GM12878 (cell line): ENCODE measurements around the gene FMNL2. TPM values are rescaled to one million over a fixed set of nuclear protein-coding genes. Genes with fewer than 3 reads are reported as not detected.

Experiments
- ATAC-seq: fragments of 200-7000 bp; cut with Tn5 transposase; 3 replicates; pipeline ENCODE4 v1.9.1; 2020; ENCODE audit warnings: mild to moderate bottlenecking, moderate library complexity
- BruUV-seq: library from RNA; stranded (reverse); fragments of 400-500 nt; replicated peaks from 2 replicates; lab custom pipeline; 2021; lab: Mats Ljungman, UMichigan
- CTCF ChIA-PET: fragments of 300-600 bp; sonication (Branson Sonifier 250); formaldehyde crosslinking; extraction: SDS; loops from one replicate; lab custom pipeline; 2021; ENCODE audit warnings: inconsistent platforms; lab: Yijun Ruan, JAX
- POLR2A ChIA-PET: fragments of 350-600 bp; formaldehyde crosslinking; extraction: SDS; loops from one replicate; lab custom pipeline; 2021; ENCODE audit warnings: inconsistent platforms; lab: Charles Lee
- RAD21 ChIA-PET: fragments of 300-600 bp; sonication (Branson Sonifier 250); formaldehyde crosslinking; loops from one replicate; lab custom pipeline; 2023; ENCODE audit warnings: antibody characterized with exemption; ENCODE audit not compliant: unreplicated experiment; lab: Charles Lee
- SMC1A ChIA-PET: fragments of 300-600 bp; sonication (Branson Sonifier 250); formaldehyde crosslinking; loops from one replicate; lab custom pipeline; 2023; ENCODE audit not compliant: unreplicated experiment, uncharacterized antibody; lab: Charles Lee
- DNase-seq: peaks from one replicate; pipeline ENCODE4 v3.0.0-alpha.2; 2011; ENCODE audit warnings: low read depth, low spot score
- FAIRE-seq: peaks from 3 replicates; lab custom pipeline; 2011; peaks lifted over from hg19 to GRCh38; lab: Jason Lieb, UNC
- H2AFZ ChIP-seq: 2 replicates; pipeline ENCODE4 v1.6.0; 2011; ENCODE audit warnings: low read depth, low read length, control low read depth; ENCODE audit not compliant: control insufficient read depth
- H3K27ac ChIP-seq: 2 replicates; pipeline ENCODE4 v1.5.1; 2011; ENCODE audit warnings: control low read depth; ENCODE audit not compliant: control insufficient read depth, insufficient read depth
- H3K27me3 ChIP-seq, 2 experiments: replicated peaks in 1 of 2; 2 replicates each; pipeline versions ENCODE4 v1.6.0 to v1.6.1; 2011; ENCODE audit warnings: low read length in 1 of 2; ENCODE audit not compliant: control insufficient read depth in 2 of 2, insufficient read depth in 2 of 2
- H3K36me3 ChIP-seq, 2 experiments: 2 replicates each; pipeline ENCODE4 v1.5.1; 2011; ENCODE audit warnings: low read length in 1 of 2; ENCODE audit not compliant: control insufficient read depth in 2 of 2, insufficient read depth in 2 of 2
- H3K4me1 ChIP-seq: 2 replicates; pipeline ENCODE4 v1.6.1; 2011; ENCODE audit warnings: mild to moderate bottlenecking, low read length, moderate library complexity, mixed read lengths; ENCODE audit not compliant: control insufficient read depth, insufficient read depth
- H3K4me2 ChIP-seq: 2 replicates; pipeline ENCODE4 v1.6.0; 2011; ENCODE audit warnings: control low read depth; ENCODE audit not compliant: control insufficient read depth, insufficient read depth
- H3K4me3 ChIP-seq: fragments of 200-600 bp; sonication (generic); 2 replicates; pipeline ENCODE4 v1.5.1; 2016
- H3K79me2 ChIP-seq: 2 replicates; pipeline ENCODE4 v1.6.0; 2011; ENCODE audit warnings: low read length; ENCODE audit not compliant: control insufficient read depth, insufficient read depth
- H3K9ac ChIP-seq: 2 replicates; pipeline ENCODE4 v1.8.0; 2011; ENCODE audit warnings: low read length, control low read depth, mixed read lengths; ENCODE audit not compliant: control insufficient read depth, insufficient read depth
- H3K9me3 ChIP-seq: replicated peaks from 3 replicates; pipeline ENCODE4 v1.5.1; 2011; ENCODE audit warnings: mild to moderate bottlenecking, low read length; ENCODE audit not compliant: control insufficient read depth, insufficient read depth
- H4K20me1 ChIP-seq: 2 replicates; pipeline ENCODE4 v1.6.0; 2011; ENCODE audit not compliant: control insufficient read depth, insufficient read depth
- CBFB ChIP-seq: IDR thresholded peaks from 2 replicates; pipeline ENCODE4 v1.6.1; 2016; ENCODE audit warnings: antibody characterized with exemption, low read depth
- CREB1 ChIP-seq: IDR thresholded peaks from 2 replicates; pipeline ENCODE4 v1.6.1; 2012; ENCODE audit warnings: low read depth, mild to moderate bottlenecking, inconsistent platforms
- HCFC1 ChIP-seq: fragments of 150-350 bp; IDR thresholded peaks from 2 replicates; pipeline ENCODE4 v1.6.1; 2014; ENCODE audit warnings: low read length
- JUNB ChIP-seq: IDR thresholded peaks from 2 replicates; pipeline ENCODE4 v1.6.1; 2016; ENCODE audit warnings: antibody characterized with exemption, mild to moderate bottlenecking
- MXI1 ChIP-seq: fragments of 150-350 bp; IDR thresholded peaks from 2 replicates; pipeline ENCODE4 v1.6.1; 2011; ENCODE audit warnings: low read depth, mild to moderate bottlenecking, inconsistent platforms, low read length, improper control_type of control experiment
- NKRF ChIP-seq: fragments of 450-650 bp; conservative IDR thresholded peaks from 2 replicates; pipeline ENCODE4 v1.6.1; 2017; ENCODE audit warnings: mild to moderate bottlenecking, moderate library complexity
- POU2F2 ChIP-seq: IDR thresholded peaks from 3 replicates; pipeline ENCODE4 v1.6.1; 2011; ENCODE audit warnings: low read depth, mild to moderate bottlenecking, low read length, borderline replicate concordance
- PRDM15 ChIP-seq: fragments of 450-650 bp; formaldehyde crosslinking; IDR thresholded peaks from 2 replicates; pipeline ENCODE4 v1.4.0; 2020; ENCODE audit warnings: mild to moderate bottlenecking, moderate library complexity
- RFX5 ChIP-seq: IDR thresholded peaks from 2 replicates; pipeline ENCODE4 v1.6.1; 2011; ENCODE audit warnings: low read depth, low read length, improper control_type of control experiment
- SIN3A ChIP-seq: IDR thresholded peaks from 2 replicates; pipeline ENCODE4 v1.6.1; 2012; ENCODE audit warnings: low read depth, low read length, improper control_type of control experiment
- SP1 ChIP-seq: IDR thresholded peaks from one replicate; pipeline ENCODE4 v1.6.1; 2011; ENCODE audit warnings: low read depth, low read length
- SREBF2 ChIP-seq: IDR thresholded peaks from 2 replicates; pipeline ENCODE4 v1.6.1; 2012; ENCODE audit warnings: mild to moderate bottlenecking, low read length
- SUPT20H ChIP-seq: IDR thresholded peaks from 2 replicates; pipeline ENCODE4 v1.6.1; 2011; ENCODE audit warnings: low read depth, mild to moderate bottlenecking, low read length, moderate library complexity, borderline replicate concordance; ENCODE audit not compliant: control insufficient read depth
- ZNF622 ChIP-seq: fragments of 450-650 bp; IDR thresholded peaks from 2 replicates; pipeline ENCODE4 v1.6.1; 2017; ENCODE audit warnings: mild to moderate bottlenecking, inconsistent platforms
- WGBS: methylation state at CpG from one replicate; pipeline ENCODE4 v1.1.6; 2016; ENCODE audit warnings: low lambda C conversion rate; ENCODE audit not compliant: insufficient replicate concordance, insufficient coverage; ENCODE audit errors: missing lambda C conversion rate; 5-methylcytosine and 5-hydroxymethylcytosine counted together
- in situ Hi-C: fragments of 300-500 bp; cut with MboI; formaldehyde crosslinking; loops from 9 replicates; pipeline ENCODE4 v1.14.3; 2018; ENCODE audit warnings: mixed read lengths
- intact Hi-C: fragments of 100-400 bp; cut with micrococcal nuclease; formaldehyde crosslinking; loops from one replicate; pipeline ENCODE4 v1.14.2; 2022; ENCODE audit not compliant: unreplicated experiment
- polyA plus RNA-seq, 11 experiments: library from polyadenylated mRNA; depleted of rRNA in 4 of 11; unstranded in 6 of 11; stranded (reverse) in 5 of 11; fragments of >200 nt; fragmentation: Nextera tagmentation in 4 of 11; fragmentation: Illumina TruSeq in 1 of 11; extraction: Ambion mirVana in 4 of 11; extraction: Trizol in 1 of 11; gene quantifications; 1 replicate in 1 of 11; 2 replicates in 10 of 11; pipeline versions ENCODE4 v1.2.1 to v1.2.3, GENCODE V29; 2011 to 2016; ENCODE audit warnings: inconsistent platforms in 2 of 11, missing spikeins in 2 of 11, low read depth in 1 of 11
- total RNA-seq, 4 experiments: library from RNA; depleted of rRNA in 3 of 4; stranded (reverse); fragments of >200 nt in 3 of 4; fragmentation: Illumina TruSeq in 1 of 4; extraction: Trizol in 1 of 4; gene quantifications; 2 replicates each; pipeline versions ENCODE4 v1.2.1 to v1.2.3, GENCODE V29; 2013 to 2021
- TF ChIP-seq, protein P1 (sequence below): fragments of 450-650 bp; IDR thresholded peaks from 2 replicates; pipeline ENCODE4 v1.6.1; 2018; ENCODE audit warnings: borderline replicate concordance, mild to moderate bottlenecking; ENCODE audit not compliant: partially characterized antibody

Gene FMNL2
- total and polyA plus RNA-seq, 10 of the 15 experiments (the other 5 are each of a cell fraction or from before 2014, with no cell fraction given): 0.13 to 9.9 (median 0.35) TPM

DNA sequence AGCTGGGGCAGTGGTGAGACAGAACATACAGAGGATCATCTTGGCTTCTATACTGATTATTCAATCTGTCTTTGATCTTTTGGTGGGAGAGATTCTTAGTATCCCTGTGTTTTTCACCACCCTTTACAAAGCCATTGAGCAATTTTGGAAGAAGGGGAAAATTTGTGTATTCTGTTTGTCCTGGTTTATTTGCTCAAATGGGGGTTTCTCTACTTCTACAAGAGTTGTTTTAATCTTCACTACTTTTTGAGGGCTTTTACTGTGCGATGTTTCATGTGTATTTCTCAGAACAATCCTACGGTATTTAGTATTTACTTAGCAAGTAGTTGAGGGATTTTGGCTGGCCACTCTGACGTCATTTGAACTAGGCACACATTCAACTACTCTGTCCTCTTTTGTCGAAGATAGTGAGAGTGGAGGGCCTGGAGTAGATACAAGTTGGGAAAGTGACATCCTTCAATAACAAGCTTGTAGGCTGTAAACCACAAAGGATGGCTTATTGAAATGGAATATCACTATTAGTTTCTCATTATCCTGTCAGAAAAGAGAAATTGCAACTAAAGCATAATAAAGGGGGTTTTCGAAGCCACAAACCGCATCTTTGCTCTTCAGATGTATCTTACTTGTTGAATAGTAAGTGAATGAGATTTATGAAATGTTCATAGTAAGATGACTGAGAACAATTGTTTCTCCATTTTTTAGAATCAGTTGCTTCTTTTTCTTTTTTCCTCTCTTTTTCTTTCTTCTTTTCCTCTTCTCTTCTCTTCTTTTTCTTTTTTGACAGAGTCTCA lies 24.8 kb downstream of the FMNL2 start:
- Histone ChIP-seq H3K36me3 (no peaks in the 10 kb centered on the region), H4K20me1 (no peaks in the 10 kb centered on the region), H3K4me3 (no peak overlapping the region), H3K79me2 (no peaks in the 10 kb centered on the region), H3K27me3 (no peaks in the 10 kb centered on the region), H3K4me2 (no peak overlapping the region), H3K27ac (no peak overlapping the region), H3K4me1 (no peaks in the 10 kb centered on the region), H3K9me3 (no peaks in the 10 kb centered on the region), H3K9ac (no peak overlapping the region), H2AFZ (no peak overlapping the region)
- ATAC-seq (no peak), FAIRE-seq (no peak), DNase-seq (no peak)
- BruUV-seq: no TSS peak
- ChIA-PET SMC1A (interaction anchor here (0.7 to 3.9 kb wide), 8 partner anchors 8 to 135 kb away, joined by 3 to 15 read pairs (median 3); no protein-coding TSS in a partner anchor), RAD21 (interaction anchor here (1.9 kb wide), 1 partner anchor 48 kb away, joined by 5 read pairs; no protein-coding TSS in a partner anchor), POLR2A (interaction anchor here (1.0 kb wide), 1 partner anchor 70 kb away, joined by 3 read pairs; no protein-coding TSS in a partner anchor), CTCF (no interaction called here)
- intact Hi-C loops (no loop called here), in situ Hi-C loops (no loop called here)
- 54% methylated on average over 6 of the region's 6 CpGs for WGBS
- TF ChIP-seq HCFC1: no peak
- TF ChIP-seq RFX5: no peak
- TF ChIP-seq SP1: no peak
- no peak for TF ChIP-seq POU2F2
- TF ChIP-seq ZNF622: no peak
- no peak for TF ChIP-seq SIN3A
- no peak for TF ChIP-seq PRDM15 (CRISPR knock-in tag)
- TF ChIP-seq SUPT20H: no peak
- no peak for TF ChIP-seq NKRF
- TF ChIP-seq CREB1: no peak
- no peak for TF ChIP-seq CBFB
- TF ChIP-seq MXI1: no peak
- no peak for TF ChIP-seq JUNB
- no peak for TF ChIP-seq SREBF2
- TF ChIP-seq, protein P1, sequence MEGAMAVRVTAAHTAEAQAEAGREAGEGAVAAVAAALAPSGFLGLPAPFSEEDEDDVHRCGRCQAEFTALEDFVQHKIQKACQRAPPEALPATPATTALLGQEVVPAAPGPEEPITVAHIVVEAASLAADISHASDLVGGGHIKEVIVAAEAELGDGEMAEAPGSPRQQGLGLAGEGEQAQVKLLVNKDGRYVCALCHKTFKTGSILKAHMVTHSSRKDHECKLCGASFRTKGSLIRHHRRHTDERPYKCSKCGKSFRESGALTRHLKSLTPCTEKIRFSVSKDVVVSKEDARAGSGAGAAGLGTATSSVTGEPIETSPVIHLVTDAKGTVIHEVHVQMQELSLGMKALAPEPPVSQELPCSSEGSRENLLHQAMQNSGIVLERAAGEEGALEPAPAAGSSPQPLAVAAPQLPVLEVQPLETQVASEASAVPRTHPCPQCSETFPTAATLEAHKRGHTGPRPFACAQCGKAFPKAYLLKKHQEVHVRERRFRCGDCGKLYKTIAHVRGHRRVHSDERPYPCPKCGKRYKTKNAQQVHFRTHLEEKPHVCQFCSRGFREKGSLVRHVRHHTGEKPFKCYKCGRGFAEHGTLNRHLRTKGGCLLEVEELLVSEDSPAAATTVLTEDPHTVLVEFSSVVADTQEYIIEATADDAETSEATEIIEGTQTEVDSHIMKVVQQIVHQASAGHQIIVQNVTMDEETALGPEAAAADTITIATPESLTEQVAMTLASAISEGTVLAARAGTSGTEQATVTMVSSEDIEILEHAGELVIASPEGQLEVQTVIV: no peak
